Choroid plexus epithelial cell (primary cell): ENCODE results near the gene PDZRN3.

Experiments
- DNase-seq: peaks from one replicate; pipeline ENCODE4 v3.0.0-alpha.2; 2010; ENCODE audit warnings: low read depth
- H3K4me3 ChIP-seq: 2 replicates; pipeline ENCODE4 v1.5.1; 2011; ENCODE audit warnings: low read depth, mild to moderate bottlenecking, control low read depth, low read length, moderate library complexity
- TF ChIP-seq, protein P1 (sequence below): conservative IDR thresholded peaks from 2 replicates; pipeline ENCODE4 v1.5.1; 2011; ENCODE audit warnings: low read depth, mild to moderate bottlenecking, control low read depth, inconsistent platforms, low read length, moderate library complexity

Gene PDZRN3

DNA sequence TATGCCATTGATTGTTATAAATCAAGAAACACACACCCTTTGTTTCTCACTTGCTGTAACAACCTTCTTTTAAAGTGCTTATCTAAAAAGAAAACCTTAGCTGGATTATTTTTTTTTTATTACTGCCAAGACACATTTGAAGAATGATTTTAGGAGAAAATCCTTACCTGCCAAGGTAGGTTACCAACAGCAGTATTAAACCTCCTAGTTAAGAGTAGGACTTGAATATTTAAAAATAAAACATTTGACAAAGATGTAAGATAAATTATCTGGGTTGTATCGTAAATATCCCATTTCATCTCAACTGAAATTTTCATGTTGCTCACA lies 192.1 kb downstream of the PDZRN3 start:
- TF ChIP-seq, protein P1, sequence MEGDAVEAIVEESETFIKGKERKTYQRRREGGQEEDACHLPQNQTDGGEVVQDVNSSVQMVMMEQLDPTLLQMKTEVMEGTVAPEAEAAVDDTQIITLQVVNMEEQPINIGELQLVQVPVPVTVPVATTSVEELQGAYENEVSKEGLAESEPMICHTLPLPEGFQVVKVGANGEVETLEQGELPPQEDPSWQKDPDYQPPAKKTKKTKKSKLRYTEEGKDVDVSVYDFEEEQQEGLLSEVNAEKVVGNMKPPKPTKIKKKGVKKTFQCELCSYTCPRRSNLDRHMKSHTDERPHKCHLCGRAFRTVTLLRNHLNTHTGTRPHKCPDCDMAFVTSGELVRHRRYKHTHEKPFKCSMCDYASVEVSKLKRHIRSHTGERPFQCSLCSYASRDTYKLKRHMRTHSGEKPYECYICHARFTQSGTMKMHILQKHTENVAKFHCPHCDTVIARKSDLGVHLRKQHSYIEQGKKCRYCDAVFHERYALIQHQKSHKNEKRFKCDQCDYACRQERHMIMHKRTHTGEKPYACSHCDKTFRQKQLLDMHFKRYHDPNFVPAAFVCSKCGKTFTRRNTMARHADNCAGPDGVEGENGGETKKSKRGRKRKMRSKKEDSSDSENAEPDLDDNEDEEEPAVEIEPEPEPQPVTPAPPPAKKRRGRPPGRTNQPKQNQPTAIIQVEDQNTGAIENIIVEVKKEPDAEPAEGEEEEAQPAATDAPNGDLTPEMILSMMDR = no peak
- no peak overlapping the region for H3K4me3 ChIP-seq
- DNase-seq = no peak

DNA sequence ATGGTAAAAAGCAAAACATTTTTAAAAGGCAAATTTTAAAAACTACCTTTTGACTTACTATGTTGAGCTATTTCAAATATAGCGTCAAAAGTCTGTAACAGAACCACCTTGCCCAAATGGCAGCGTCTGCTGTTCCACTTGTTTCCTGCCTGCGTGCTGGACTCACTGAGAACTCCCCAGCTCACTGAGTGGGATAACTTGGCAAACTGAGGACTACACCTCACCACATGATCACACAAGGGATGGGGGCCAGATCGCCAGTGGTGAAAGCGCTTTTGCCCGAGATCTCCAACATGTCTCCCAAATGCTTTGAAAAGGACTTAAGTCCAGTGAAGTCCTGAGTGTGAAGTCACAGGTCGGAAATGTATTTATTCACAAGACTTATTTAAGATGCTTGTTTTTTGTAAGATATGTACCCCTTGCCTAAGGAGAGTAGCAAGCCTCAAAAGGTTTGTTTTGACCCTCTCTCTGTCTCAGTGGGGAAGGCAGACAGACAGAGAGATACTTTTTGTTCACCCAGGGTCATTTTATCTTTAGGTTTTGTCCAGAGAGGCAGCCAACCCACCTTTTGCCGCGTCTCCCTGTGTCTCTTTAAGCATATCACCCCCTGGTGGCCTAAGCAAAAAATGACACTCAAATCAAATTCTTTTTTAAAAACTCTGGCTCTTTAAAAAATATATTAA lies 192.6 kb downstream of the PDZRN3 start:
- H3K4me3 ChIP-seq = no peak overlapping the region
- TF ChIP-seq, protein P1 = peak; percentile 79
- peak; percentile 71 for DNase-seq

DNA sequence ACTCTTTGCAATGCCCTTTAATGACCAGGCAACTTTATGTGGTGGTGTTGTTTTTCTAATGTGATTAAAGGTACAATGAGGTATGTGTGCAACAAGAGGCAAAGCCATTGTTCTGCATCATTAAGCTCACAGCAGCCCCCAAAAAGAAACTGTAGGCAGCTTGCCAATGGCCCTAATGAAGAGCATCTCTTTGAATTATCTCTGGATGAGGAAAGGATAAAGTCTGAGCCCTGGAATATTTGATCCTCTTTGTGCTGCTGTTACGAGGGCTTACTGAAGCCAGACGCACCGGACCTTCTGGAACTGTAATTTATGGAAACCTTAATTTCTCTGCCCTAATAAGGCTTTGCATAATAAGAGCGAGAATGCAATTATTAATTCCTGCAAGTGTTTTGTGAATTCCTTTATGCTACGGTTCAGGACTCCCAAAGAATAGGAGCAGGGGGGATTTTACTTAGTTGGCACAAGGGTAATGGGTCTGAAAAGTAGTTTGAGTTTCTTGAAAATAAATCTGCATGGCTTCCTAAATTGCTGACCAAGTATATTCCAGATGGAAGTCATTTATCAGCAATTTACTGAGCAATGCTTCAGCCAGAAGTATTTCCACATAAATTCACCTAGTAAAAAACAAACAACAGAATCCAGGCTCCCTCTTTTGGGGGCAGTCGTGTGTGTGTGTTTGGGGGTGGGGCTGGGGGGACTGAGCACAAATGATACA lies 193.4 kb downstream of the PDZRN3 start:
- no peak overlapping the region for H3K4me3 ChIP-seq
- DNase-seq = no peak
- TF ChIP-seq, protein P1 = no peak

DNA sequence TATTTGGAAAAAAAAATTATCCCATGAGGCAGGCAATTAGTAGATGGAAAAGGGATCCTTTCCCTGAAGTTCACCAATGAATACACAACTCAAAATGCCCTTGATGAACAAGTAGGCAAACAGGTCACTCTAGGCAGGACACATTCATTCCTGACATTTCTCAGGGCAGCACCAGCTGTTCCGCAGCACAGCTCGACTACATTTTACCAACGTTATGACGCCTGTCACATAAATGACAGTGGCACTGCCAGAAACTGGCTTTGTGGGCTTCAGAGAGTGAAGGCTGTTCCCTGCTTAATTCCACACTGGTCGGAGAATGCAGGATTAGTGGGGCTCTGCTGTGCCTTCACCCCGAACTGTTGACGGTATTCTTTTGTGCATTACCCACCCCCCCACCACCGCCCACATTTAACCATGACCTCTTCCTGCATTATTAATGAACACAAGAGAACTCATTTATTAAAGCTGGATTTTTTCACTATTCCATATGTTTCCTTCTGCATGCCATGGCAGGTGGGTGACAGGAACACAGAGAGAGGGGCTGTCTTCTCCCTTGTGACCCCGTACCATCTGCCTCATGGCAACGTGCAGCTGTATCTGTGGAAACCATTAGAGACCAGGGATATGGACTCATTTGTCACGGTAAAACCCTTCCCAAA lies 197.6 kb downstream of the PDZRN3 start:
- no peak overlapping the region for H3K4me3 ChIP-seq
- no peak for DNase-seq

DNA sequence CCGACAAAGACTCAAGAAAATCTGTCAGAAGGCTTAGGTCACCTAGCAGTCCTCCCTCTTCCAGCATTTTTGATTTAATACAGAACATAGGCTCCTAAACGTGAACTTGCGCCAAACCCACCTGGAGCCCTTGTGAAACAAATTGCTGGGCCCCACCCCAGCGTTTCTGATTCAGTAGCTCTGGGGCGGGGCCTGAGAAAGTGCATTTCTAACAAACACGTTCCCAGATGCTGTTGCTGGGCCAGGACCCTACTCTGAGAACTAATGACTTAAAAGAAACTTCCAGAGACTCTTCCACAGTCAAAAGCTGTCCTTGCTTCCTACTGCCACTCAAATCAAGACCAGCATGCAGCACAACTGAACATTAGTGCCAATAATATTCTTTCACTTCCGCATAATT lies 198.1 kb downstream of the PDZRN3 start:
- DNase-seq = no peak
- no peak overlapping the region for H3K4me3 ChIP-seq
- TF ChIP-seq, protein P1 = no peak

More for the DNA sequence above, 197.6 kb downstream of the PDZRN3 start:
- TF ChIP-seq, protein P1 = no peak

DNA sequence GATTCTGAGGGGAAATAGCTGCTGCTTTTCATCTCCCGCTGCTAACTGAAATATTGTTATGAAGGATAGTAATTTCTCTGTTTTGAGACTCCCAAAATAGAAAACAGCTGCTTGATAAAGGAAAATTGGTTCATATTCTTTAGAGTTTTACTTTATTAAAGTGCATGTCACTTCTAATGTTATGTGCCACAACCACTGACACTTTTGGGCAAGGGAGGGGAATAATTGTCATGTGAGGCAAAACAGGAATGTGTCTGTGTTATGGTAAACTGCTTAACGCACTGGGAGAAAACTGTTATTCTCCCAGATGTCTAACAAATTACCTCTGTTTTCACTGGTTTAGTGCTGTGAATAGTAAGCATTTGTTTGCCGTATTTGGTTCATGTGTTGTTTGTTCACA lies 201.6 kb downstream of the PDZRN3 start:
- DNase-seq = no peak
- H3K4me3 ChIP-seq = no peak overlapping the region
- TF ChIP-seq, protein P1 = no peak
